NCI-H510A (cell line): ENCODE measurements around the gene CS.
"Not testable (repeated sequence)": the region's sequence is repeated elsewhere in the genome, so short reads cannot be mapped to it uniquely, and the experiment has no call there.

ENCODE experiments used
- DNase-seq: peaks from one replicate; lab custom pipeline; 2025; lab: John Stamatoyannopoulos, UW

Gene CS

DNA sequence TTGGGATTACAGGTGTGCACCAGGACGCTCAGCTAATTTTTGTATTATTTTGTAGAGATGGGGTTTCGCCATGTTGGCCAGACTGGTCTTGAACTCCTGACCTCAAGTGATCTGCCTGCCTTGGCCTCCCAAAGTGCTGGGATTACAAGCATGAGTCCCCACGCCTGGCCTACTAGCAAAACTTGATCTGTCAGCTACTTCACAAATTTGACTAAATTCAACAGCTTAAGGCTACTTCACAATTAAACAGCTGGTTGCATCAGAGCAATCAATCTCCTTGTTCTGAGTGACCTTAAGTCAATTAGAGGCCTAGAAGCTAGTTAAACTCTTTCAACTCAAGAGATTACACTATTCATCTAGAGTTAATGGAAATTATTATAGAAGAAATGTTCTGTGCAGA lies 21.2 kb downstream of the CS start:
- no peak for DNase-seq

DNA sequence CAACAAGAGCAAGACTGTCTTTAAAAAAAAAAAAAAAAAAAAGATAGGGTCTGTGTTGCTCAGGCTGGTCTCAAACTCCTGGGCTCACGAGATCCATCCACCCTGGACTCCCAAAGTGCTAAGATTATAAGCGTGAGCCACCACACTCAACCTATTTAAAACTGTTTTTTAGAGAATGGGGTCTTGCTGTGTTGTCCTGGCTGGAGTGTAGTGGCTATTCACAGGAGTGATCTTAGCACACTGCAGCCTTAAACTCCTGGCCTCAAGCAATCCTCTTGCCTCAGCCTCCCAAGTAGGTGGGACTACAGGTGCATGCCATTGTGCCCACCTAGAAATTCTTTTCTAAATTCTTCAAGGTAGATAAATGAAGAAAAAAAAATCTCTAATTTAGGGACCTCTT lies 25.8 kb downstream of the CS start:
- no peak for DNase-seq

DNA sequence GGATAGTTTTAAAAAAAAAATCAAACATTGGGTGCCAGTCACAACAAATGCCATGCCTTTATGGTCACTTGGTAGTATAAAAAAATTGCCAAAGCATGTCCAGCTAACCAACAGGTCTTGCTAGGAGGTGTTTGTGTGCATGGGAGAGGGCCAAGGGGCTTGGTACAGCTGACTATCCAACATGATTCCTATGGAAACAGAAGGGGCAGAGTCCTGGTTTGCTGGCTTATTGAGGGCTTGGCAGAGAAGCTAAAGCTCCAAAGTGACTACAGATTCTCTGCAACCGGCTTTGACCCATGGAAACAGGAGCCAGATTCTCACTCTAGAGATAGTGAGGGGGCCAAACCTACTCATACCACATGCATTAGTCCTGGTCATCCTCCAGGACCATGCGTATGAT lies 27.7 kb downstream of the CS start:
- not testable (repeated sequence) for DNase-seq

DNA sequence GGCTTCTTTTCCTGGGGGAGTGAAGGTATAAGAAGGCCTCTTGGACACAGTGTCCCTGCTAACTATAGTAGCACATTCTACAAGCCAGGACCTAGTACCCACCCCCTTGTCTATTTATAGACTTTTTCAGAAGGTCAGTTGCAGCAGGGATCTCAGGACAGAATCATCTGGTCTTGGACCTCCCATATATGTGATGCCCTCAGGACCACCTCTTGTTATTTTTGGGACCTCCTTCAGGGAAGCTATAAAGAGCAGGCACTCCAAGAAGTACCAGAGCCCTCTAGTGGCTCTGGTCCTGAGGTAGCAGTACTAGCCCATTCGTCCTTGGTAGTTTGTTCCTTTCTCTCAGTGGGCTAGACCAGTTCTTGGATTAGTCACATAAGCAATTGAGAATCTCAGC lies 29.1 kb downstream of the CS start:
- no peak for DNase-seq

DNA sequence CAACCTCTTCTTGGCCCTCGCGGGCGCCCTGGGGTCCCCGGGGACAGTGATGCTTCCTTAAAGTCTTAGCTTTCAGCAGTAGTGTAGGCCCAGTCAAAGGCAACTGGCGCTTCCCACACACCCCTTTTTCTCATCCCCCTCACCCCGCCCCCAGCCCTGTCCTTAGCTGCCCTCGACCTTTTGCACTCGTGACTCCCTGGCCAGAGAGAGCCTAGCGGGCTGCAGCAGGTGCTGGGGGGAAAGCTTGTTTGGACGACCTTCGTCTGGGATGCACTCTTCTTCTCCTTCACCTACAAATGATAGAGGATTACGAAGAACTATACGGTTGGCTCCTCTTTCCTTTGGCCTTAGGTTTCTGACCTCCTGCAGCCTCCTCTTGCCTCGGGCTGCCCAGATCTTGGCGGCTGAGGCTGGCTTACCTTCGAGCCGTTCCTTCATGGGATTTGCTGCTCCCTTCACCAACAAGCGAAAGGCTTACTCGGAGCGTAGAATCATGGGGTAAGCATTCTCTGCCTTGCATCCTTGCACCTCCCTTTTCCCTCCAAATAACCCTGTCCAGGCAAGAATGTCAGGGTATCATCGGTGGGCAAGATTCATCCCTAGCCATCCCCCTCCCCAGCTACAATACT lies 32.6 kb downstream of the CS start:
- no peak for DNase-seq

DNA sequence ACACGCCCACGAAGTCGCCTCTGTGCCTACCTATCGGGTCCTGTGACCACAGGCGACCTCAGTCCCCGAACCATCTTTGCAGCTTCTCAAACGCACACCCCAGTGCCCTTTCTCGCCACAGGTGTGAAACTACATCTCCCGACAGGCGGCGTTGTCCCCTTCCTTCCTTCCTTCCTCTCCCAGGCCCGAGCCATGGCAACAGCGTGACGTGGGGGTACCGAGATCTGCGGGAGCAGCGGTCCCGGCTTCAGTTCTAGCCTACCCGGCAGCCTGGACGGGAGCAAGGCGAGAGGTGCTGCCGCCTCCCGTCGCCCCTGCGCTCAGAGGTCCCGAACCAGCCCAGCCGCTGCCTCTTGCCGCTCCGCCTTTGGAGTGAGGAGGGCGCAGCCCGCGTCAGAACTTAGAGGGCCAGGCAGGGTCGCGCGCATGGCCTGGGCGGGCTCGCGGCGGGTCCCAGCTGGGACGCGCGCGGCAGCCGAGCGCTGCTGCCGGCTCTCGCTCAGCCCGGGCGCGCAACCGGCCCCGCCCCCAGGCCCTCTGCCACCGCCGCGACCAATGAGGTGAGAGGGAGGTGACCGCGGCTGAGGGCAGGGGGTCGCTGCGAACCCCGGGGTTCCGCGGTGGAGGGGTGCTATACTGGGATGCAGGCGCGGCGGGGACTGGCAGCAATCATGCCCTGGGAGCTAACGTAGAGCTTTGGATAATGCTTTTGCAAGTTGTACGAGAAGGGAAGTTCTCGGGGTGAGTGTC lies 33.3 kb downstream of the CS start, which contains the start of gene COQ10A:
Gene COQ10A (plus strand): TSS at position 250 of the 750 bp plus-strand sequence. CDS start 177 bp downstream, at position 427.
- peak; percentile 95 for DNase-seq

DNA sequence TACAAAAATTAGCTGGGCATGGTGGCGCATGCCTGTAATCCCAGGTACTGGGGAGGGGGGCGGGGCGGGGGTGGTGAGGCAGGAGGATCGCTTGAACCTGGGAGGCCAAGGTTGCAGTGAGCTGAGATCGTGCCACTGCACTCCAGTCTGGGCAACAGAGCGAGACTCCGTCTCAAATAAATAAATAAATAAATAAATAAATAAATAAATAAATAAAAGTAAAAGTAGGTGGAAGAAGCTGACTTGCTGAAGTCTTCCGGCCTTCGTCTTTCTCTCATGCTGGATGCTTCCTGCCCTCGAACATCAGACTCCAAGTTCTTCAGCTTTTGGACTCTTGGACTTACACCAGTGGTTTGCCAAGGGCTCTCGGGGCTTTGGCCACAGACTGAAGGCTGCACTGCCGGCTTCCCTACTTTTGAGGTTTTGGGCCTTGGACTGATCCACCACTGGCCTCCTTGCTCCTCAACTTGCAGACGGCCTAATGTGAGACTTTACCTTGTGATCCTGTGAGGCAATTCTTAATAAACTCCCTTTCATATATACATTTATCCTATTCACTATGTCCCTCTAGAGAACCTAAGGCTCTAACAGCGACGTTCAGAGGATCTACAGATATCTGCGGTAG lies 34.0 kb downstream of the CS start:
- not testable (repeated sequence) for DNase-seq

DNA sequence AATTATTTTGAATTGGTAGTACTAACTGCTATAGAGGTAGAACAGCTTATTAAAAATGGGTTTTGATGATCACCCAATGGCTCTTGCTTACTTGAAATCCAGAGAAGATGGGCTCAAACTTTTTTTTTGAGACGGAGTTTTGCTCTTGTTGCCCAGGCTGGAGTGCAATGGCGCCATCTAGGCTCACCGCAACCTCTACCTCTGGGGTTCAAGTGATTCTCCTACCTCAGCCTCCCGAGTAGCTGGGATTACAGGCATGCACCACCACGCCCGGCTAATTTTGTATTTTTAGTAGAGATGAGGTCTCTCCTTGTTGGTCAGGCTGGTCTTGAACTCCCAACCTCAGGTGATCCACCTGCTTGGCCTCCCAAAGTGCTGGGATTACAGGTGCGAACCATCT lies 37.2 kb downstream of the CS start:
- DNase-seq = not testable (repeated sequence)

DNA sequence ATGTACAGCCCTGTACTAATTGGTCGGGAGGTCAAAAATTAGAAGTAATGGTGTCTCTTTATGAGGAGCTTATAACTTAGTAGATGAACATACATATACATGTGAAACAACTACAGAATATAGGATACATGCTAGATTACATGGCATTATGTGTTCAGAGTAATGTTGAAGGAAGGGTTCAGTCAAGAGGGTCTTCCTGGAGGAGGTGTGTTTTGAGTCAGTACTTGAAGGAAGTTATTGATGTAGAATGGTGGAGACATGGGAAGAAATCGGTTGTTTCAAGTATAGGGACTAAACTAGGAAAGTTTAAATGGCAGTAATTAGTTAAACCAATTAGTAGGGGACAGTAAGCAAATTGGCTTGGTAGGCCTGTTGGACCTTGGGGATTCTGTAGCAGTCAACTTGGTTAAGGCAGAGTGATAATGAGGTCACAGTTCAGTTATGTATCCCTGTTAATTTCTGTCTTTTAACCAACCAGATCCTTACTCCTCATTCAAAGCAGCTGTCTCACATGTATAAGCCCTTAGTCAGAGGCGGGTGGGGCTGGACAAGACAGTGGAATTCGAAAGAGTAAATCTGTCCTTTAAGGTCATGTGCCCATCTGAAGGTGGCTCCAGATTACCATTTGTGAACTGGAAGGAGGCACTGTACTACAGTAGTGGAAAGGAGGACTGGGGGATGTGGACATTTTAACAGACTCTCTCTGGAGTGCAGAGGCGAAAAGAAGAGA lies 38.5 kb downstream of the CS start:
- no peak for DNase-seq

DNA sequence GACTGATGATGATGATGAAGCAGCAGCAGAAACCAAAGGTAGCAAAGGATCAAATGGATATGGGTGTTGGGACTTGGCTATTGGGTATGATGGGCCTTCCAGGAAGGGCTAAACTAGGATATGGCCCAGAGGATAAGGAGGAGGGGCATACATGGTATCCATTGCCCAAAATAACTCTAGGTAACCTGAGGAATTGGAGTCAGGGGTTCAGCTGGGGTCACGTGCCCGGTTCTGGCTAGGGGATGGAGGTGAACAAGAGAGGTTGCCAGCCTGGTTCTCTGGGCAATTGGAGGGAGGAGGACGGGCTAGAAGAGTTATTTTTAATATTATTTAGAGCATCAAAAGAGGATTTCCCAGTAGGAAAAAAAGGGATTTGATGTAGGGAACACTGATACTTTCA lies 39.2 kb downstream of the CS start:
- DNase-seq = no peak

DNA sequence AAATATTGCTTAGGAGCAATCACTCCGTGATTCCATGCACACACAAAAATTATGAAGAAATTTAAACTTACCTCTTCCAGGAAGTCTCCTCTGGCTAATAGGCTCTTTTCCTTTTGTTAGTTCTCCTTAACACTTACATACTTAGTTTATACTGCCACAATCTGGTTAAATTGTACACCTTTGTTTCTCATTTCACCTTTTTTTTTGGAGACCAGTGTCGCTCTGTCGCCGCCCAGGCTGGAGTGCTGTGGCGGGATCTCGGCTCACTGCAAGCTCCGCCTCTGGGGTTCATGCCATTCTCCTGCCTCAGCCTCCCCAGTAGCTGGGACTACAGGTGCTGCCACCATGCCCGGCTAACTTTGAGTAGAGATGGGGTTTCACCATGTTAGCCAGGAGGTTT lies 39.8 kb downstream of the CS start:
- no peak for DNase-seq

DNA sequence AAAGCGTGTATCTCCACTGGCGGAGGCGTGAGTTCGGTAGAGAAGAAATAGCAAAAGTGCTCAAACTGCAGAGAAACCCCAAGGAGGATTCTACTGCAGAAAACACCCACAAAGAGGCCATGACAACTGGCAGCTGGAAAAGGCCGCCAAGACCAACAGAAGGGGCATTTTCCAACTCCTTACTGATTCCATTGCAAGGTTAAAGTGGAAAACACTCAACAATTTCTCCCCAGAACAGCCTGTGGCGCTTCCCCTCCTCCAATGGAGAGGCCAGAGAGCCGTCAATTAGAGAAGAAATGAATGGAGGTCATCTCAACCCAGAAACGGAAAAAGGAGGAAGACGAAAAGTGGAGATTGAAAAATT lies 41.3 kb downstream of the CS start:
- no peak for DNase-seq

DNA sequence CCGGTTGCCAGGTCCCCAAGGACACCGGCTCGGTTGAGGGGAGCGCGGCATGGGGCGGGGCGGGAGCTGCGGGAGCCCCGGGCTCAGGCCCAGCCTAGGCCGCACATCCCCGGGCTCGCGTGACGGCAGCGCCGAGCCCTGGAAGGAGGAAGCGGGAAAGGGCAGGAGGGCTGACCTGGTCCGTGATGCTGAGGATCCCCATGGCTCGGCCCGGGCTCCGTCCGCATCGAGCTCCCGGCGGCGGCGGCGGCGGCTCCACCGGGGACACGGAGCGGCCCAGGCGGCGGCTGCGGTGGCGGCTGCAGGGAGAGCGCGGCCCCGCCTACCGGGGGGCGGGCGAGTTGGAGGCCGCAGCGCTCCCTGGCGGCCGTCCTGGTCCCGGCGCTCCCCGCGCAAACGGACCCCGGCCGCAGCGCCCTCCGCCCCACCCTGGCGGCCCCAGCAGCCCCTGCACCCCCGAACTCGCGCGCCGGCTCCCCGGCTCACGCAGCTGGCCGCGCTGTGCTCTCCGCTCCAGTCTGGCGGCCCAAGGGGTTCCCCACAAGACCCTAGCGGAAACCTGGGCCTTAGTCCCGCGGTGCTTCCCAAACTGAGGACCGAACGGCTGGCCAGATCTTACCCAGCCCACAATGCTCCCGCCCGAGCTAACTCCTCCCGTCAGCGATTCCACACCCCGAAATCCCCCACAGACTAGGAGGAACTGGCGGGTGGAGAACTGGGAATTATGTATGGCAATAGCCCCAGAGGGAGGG lies 41.9 kb downstream of the CS start, which contains the start of gene ANKRD52:
Gene ANKRD52 (minus strand): TSS at position 317 of the 752 bp plus-strand sequence. CDS start 115 bp downstream, at position 202.
- peak; percentile 78 for DNase-seq

DNA sequence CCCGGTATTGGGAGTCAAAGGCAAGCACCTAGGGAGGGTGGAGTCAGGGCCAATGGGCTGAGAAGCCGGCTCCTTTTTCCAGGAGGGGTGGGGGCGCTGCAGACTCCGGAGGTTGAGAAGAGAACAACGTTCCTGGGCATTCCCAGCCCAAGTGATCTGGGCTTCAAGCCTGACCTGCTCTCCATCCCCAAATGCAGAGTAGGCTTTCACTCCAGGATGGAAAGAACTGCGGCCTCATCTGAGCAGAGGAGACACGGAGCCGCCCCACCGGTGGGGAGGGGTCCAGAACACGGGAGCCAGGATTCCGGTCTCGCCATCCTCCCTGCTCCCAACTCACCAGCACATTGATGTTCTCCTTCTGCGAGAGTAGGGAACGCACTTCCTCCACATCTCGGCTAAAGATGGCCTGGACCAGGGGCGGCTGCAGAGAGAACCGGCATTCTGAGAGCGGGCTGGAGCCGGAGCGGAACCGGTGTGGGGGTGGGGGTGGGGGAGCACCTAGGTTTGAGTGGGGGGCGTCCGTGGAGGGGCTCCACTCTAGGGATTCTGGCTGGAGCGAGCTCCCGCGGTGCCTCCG lies 42.6 kb downstream of the CS start:
- DNase-seq = peak; percentile 32

DNA sequence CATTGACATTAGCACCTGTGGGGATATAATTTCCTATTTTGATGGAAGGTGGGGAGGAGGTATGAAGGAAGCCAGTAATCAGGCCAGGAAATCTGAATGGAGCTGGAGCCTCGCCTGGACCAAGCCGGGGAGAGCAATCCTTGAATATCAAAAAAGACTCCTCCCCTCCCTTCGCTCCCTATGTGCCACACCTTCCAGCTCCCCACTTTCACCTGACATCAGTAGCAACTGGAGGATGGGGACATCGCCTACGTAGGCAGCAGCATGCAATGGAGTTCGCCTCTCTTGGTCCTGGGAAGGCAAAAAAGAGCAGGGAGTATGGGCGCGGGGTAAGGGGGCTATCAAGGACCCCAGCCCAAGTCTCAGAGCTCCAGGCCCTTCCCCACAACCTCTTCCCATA lies 43.1 kb downstream of the CS start:
- DNase-seq = no peak

DNA sequence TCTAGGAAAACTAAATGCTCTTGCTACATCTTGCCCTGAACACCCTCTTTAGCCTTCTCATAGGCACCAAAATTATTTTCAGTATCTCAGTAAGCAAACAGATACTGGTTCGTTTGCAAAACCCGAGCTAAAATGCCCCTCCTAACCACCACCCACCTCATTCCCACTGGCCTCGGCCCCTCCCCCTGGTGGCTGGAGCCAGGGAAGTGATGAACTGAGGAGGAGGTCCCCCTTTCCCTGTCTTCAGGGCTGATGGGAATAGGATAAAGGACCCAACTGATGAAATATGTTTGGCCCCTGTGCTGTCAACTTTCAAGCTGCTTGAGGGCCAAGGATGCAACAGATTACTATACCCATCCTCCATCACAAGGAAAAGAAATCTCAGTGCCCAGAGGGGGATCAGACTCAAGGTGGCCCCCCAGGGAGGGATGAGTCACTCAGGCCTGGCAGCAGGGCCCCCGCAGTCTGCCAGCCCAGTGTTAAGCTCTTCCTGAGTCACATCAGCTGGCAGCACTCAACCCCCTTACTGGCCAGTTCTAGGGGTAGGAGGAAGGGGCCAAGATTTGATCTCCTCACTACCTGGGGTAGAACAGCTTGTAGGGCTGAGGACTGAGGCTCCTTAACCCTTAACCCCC lies 43.7 kb downstream of the CS start:
- no peak for DNase-seq

DNA sequence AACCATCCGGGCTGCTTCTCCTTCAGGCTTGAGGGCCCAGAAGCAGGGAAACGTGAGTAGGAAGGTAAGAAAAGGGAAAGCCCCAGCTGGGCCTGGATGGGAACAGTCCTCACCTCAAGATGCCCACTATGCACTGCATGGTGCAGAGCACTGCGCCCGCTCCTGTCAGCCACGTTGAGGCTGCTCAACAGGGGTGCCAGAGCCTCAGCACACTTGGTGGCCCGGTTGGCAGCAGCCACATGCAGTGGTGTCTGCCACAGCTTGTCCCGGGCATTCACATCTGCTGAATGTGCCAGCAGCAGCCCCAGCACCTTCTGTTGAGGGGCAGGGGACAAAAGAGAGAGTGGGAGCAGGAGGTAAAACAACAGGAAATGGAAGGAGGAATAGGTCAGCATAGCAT lies 44.5 kb downstream of the CS start:
- no peak for DNase-seq

DNA sequence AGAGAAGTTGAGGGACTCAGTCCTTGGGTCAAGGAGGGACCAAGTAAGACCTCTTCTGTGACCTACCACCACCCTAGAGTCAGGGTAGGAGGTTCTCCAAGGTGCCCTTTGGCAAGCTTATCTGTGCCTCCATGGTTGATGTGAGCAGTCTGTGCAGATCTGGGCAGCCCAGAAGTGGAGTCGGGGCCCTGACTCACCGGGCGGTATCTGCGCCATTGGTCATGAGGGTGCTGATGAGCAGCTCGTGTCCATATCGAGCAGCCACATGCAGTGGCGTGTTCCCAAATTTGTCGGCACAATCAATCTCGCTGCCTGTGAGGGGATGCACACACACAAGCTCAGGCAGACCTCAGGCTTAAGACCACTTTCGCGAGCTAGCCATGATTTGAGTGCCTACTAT lies 47.0 kb downstream of the CS start:
- DNase-seq = no peak

DNA sequence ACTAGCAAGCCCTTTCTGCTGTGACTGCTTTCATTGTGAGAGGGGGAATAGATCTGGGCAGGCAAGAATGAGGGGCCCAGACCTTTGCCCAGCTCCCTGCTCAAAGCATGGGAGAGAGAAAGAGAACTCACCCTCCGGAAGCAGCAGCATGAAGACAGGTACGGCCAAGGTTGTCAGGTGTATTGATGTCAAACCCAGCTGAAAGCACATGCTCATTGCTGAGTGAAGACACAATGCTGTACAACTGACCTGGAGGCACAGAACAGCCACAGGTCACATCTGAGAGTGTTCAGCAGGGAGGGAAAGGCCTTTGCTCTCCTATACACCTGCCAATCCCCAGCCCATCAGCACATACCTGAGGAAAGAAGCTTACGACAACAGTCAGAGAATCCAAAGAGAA lies 47.5 kb downstream of the CS start:
- DNase-seq = no peak

DNA sequence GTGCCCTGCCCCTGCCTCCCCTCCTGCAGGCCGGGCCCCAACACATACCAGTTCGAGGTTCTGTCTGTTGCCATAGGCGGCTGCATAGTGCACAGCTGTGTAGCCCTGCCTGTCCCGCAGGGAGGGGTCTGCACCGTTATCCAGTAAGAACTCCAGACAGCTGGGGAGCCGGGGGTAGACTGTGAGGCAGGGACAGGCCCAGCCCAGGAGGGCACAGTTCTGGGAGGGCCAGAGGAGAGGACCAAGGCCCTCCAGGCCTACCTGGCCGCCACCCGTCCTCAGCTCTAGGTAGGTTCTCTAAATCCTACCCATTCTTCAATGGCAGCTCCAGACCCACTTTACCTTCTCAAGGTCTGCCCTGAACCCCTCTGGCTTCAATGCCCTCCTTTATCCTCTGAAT lies 51.4 kb downstream of the CS start:
- no peak for DNase-seq

DNA sequence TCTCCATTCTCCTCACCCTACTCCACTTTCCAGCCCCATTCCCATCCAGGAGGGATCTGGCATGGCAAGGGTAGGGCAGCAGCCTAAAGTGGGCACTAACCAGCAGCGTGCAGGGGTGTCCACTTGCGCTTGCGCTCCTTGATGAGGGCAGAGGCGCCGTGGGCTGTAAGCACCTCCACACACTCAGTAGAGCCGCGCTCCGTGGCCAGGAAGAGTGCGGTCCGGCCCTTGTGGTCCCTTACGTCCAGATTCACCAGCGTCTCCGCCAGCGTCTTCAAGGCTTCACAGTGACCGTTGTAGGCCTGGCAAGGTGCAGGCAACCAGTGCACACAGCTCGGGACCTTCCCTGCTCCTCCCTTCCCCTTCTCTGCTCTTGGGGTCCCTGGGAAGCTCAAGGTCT lies 52.2 kb downstream of the CS start:
- DNase-seq = no peak
